Fibroblast of skin of left biceps (primary cell): ENCODE results near the gene PIH1D2.
"Not testable (repeated sequence)": the region's sequence is repeated elsewhere in the genome, so short reads cannot be mapped to it uniquely, and the experiment has no call there.

Source experiments
- DNase-seq, 2 experiments: peaks; one replicate each; pipeline ENCODE4 v3.0.0-alpha.2; 2013; ENCODE audit warnings: low read depth in 2 of 2

Gene PIH1D2, protein sequence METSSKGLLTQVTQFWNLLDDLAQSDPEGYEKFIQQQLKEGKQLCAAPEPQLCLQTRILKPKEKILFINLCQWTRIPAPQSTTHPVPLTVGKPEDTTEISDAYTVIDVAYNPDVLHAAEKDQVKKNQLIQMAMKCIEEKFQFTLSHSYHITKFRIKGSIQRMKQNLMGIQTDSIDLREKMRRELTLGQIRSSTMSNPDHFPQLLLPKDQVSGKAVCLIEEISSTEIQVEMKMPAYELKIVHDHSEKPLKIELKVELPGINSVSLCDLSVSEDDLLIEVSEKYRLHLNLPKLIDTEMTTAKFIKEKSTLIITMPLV

DNA sequence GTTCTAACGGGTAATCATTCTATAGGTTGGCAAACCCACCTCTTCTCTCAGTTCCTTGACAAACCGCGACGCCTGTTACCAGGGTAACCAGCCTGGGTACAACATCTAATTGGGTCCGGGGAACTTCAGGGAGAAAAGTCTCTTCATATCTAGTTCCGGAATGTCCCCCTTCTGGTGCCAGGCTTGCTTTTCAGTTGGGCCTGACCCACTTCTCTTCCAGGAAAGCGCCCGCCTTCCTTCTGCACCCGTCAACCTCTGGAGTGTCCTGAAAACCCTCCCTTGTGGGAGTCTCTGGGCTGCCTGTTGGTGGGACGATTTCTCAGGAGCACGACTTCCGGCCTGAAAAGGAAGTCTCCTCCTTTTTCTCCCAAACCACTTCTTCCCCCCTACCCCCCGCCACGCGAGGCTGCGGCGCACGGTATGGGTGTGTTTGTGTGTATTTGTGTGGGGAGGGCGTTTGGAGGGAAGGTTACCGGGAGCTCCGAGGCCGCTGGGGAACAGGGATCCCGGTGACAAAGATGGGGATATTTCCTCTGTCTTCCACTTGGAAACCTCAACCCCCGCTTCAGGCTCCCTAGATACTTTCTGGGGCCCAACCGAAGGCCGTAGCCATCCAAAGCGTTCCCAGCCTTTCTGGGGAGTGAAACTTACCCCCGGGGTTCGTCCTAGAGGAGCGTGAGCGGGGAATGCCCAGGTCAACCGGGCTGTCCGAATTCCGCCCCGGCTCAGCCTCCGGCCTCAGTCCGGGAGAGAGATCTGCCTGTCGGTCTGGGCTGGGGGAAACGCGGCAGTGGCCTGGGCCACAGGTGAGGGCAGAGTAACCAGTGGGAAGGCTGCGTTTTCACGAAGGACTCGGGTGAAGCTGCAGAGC lies at the start of gene PIH1D2, which contains the start of gene NKAPD1:
PIH1D2 (minus strand) TSS at position 77 of the 871 bp plus-strand sequence. CDS start 843 bp downstream, outside the sequence.
NKAPD1 (plus strand) TSS at position 359 of the 871 bp plus-strand sequence. CDS start 1,276 bp downstream, outside the sequence.
- DNase-seq = peak; percentile 68 to 72

DNA sequence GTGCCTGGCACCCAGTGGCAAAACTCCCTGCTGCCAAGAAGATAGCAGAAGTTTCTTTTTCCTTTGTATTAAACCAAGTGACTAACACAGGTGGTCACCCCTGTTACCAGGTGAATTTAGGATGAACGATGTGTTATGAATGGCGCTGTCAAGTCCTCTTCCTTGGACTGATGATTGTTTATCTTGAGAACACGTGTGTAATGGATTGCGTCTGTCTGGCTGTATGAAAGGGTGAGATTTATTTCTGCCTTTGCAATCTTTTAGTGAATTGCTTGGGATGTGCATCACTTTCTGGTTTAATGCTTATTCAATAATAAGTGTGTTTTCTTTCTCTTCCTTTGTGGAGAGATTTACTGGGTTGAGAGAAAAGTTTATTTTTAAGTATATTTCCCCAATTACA lies 49.3 kb upstream of the PIH1D2 start:
- DNase-seq = no peak

DNA sequence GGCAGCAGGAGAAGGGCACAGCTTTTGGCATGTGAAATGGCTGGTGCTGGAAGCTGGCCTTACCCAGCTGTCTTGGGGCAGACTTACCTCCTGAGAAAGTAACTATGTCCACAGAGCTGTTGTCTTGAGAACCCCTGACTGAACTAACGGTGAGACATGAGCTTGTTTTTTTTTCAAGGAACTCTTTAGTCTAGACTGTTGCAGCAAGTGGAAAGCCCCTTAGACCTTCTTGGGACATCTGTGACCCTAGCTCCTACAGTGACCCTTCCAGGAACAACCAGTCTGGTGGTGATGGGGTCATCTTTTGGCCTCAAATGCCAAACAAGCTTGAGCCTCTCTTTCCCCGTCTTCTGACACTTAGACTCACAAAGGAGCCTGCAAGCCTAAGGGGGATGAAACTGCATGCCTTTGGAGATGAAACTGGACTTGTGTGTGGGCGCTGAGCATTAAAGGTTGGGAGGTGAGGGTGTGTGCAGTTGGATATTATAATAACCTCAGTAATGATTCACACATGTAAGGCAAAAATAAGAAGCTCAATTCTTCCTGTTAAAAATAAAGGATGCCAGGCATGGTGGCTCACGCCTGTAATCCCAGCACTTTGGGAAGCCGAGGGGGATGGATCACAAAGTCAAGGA lies 48.3 kb upstream of the PIH1D2 start:
- DNase-seq = no peak

- no peak for DNase-seq
Observed at GRCh38 chr11:112118176-112118575, 44.4 kb upstream of the PIH1D2 start.

DNA sequence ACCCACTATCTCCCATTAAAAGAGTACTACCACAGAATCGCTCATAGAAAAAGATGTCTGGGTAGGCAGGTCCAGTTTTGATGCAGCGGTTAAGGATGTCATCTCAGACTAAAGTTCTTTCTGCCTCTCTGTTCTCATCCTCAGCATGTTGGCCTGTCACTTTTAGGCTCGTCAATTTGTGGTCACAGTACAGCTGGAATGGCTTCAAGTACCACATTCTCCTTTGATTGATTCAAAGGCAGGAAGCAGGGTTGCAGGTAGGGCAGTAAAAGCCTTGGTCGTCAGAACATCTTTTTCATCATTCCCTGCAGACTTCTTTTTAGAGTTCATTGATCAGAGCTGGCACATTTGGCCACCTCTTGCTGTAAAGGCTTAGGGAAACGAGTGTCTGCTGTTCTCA lies 41.6 kb upstream of the PIH1D2 start:
- DNase-seq = no peak

DNA sequence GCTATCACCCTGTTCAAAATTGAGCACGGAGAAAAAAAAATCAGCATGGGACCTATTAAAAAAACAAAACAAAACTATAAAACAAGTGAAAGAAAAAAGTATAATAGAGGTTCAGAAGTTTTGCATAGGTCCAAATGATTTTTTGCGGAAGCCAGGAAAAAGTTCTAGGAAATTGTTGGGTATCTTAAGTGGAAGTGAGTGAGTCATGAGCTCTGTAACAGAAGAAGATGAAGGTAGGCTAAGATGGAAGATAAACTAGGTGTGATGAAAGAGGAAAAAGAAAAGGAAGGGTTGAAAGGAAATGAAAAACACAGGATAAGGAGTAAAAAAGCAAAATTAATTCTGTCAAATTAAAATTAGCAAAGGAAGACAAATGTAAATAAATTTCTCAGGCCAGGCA lies 40.6 kb upstream of the PIH1D2 start:
- no peak for DNase-seq

- DNase-seq = peak; percentile 31 to 37
Observed at GRCh38 chr11:112113539-112114457, 40.0 kb upstream of the PIH1D2 start.

- DNase-seq = no peak
Observed at GRCh38 chr11:112106070-112106469, 32.3 kb upstream of the PIH1D2 start.

DNA sequence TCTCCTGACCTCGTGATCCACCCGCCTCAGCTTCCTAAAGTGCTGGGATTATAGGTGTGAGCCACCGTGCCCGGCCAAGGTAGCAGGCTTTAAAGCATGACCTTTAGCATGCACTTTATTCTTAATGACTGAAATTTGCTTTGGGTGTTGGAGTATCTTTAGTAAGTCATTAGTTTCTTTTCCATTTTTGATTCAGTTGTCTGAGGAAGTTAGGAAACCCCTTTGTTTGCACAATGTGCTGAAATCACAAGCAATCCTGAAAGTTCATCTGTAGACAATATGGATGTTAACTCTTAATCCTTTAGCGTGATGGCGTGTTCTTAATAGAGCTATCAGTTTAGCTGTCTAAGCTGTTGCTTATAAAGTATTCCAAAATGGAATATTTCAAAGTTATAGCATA lies 29.6 kb upstream of the PIH1D2 start:
- no peak for DNase-seq

DNA sequence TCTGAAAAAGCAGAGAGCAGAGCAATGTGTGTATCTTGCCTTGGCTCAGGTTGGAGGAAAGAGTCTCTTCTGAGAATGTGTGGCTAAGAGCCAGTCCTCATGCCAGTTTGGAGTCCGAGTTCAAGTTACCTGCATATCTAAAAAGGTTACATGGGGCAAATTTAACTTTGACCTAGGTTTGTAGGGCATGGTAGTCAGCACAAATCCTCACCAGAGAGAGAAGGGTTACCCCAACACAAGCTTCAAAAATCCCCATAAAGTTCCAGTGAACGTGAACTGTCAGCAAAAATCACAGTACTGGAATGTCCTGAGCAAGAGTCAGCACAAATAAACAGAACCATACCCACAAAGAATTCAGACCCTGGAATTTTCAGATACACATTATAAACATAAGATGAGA lies 26.6 kb upstream of the PIH1D2 start:
- no peak for DNase-seq

DNA sequence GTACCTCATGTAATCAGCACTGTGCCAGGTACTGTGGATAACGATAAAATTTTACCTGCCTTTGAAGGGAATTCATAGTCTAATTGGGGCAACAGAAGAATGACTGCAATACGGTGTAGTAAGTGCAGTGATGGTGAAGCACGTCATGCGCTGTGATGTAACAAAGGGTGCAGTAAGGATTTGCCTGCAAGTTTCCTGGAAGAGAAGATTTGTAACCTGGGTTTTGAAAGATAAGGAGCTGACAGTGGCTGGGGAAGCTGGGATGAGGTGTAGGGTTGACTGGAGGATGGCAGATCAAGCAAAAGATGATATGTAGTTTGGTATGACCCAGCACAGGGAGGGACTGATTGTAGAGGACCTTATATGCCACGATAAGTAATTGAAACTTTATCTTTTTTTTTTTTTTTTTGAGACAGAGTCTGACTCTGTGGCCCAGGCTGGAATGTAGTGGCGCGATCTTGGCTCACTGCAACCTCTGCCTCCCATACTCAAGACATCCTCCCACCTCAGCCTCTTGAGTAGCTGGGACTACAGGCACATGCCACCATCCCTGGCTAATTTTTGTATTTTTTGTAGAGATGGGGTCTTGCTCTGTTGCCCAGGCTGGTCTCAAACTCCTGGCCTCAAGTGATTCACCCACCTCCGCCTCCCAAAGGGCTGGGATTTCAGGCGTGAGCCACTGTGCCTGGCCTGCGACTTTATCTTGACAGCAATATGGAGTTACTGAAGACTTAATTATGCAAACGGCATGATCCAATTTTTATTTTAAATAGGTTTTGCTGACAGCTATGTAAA lies 24.1 kb upstream of the PIH1D2 start:
- no peak for DNase-seq

- no peak for DNase-seq
Observed at GRCh38 chr11:112096194-112096593, 22.4 kb upstream of the PIH1D2 start.

- DNase-seq = not testable (repeated sequence)
Observed at GRCh38 chr11:112095302-112095701, 21.5 kb upstream of the PIH1D2 start.

DNA sequence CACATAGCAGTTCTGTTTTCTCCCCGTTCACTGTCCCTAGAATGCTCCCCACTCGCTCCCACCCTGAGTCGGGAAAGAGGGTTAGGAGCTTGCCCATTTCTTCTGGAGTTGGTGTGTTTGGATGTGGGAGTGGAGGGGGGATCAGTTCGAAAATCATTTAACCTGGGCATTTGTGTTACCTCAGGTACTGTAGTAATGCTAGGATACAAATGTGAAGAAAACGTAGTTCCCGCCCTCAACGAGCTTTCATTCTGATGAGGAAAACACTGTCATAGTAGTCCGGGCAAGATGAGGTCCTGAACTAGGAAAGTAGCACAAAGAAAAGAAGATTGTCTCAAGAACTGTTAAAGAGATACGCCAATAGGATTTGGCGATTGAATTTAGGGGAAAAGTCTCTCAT lies 13.4 kb upstream of the PIH1D2 start:
- DNase-seq = no peak

- DNase-seq = peak; percentile 91 to 92
Observed at GRCh38 chr11:112086422-112087191, 12.8 kb upstream of the PIH1D2 start, which contains the start of the genes SDHD and TIMM8B. Gene SDHD, plus strand, starts transcription at chr11:112086873. Its CDS starts 35 bp downstream, at chr11:112086908. Gene TIMM8B, minus strand, starts transcription at chr11:112086756. Its CDS starts 33 bp downstream, at chr11:112086723.

DNA sequence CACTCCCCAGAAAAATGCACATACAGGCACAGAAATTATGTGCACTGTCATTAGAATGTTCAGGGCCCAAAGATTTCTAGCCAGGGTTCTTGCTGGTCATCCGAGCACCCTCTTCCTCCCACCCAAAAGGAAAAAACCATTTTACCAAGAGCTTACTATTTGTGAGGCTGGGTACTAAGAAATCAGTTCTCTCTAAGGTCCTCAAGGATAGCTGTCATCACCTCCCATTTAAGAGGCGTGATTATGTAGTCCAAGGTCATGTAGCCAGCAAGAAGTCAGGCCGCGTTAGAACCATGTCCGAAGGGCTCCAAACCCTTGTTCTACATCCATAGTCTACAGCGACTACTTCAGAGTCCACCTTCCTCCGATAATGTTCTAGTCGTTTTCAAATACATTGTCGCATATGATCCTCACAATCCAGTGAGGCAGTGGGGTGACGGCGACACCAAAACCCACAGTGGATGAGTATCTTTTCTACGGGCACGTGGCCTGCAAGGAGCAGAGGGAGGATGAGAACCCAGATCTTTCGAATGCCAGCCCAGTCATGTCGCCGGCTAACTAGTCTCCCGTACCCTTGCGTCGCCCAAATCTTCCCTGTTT lies 12.1 kb upstream of the PIH1D2 start:
- no peak for DNase-seq

DNA sequence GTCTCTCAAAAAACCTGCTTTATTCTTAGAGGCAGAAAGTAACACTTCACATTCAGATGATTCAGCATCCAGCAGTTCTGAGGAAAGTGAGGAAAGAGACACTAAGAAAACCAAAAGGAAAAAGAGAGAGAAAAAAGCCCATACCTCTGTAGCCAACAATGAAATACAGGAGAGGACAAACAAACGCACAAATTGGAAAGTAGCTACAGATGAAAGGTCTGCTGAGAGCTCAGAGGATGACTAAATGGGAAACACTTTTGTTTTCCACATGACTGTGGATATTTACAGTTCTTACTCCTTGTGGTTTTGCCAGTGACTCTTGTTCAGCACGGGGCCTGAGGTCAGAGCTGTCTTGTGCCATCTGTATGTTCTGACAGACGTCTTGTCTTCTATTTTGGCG lies 8.9 kb upstream of the PIH1D2 start:
- DNase-seq = no peak

- no peak for DNase-seq
Observed at GRCh38 chr11:112062923-112063322, 10.9 kb downstream of the PIH1D2 start.

- no peak for DNase-seq
Observed at GRCh38 chr11:112058103-112058502, 15.7 kb downstream of the PIH1D2 start.
